NCI-H146 treated with DMSO at 0.1 percent for 48 hours (cell line): Measurements from ENCODE around the gene DBP.
"Not testable (repeated sequence)": the region's sequence is repeated elsewhere in the genome, so short reads cannot be mapped to it uniquely, and the experiment has no call there.

Source experiments
- DNase-seq: peaks from one replicate; lab custom pipeline; 2025; ENCODE audit not compliant: unreplicated experiment; lab: John Stamatoyannopoulos, UW

Gene DBP

GRCh38 chr19:48641850-48642249 lies 4.7 kb upstream of the DBP start:
- no peak for DNase-seq

GRCh38 chr19:48639483-48640375 lies 2.5 kb upstream of the DBP start:
- no peak for DNase-seq

- no peak for DNase-seq
Measured at GRCh38 chr19:48638831-48639381, 1.7 kb upstream of the DBP start.

GRCh38 chr19:48637948-48638830 lies 1.0 kb upstream of the DBP start:
- DNase-seq, result peak; percentile 77

- DNase-seq, result peak; percentile 96
Measured at GRCh38 chr19:48637449-48637947, 319 bp upstream of the DBP start.

GRCh38 chr19:48635966-48636858 lies 967 bp downstream of the DBP start:
- no peak for DNase-seq

GRCh38 chr19:48635263-48635965 lies 1.8 kb downstream of the DBP start:
- peak; percentile 27 for DNase-seq

GRCh38 chr19:48634424-48635262 lies 2.5 kb downstream of the DBP start:
- peak; percentile 91 for DNase-seq

- DNase-seq, result no peak
Measured at GRCh38 chr19:48634036-48634342, 3.2 kb downstream of the DBP start.

GRCh38 chr19:48633148-48634035 lies 3.8 kb downstream of the DBP start:
- DNase-seq, result no peak

GRCh38 chr19:48632692-48633147 lies 4.5 kb downstream of the DBP start:
- no peak for DNase-seq

GRCh38 chr19:48632286-48632685 lies 4.9 kb downstream of the DBP start:
- DNase-seq, result not testable (repeated sequence)

GRCh38 chr19:48631225-48631624 lies 6.0 kb downstream of the DBP start:
- no peak for DNase-seq

GRCh38 chr19:48630296-48631063 lies 6.7 kb downstream of the DBP start:
- DNase-seq, result no peak

GRCh38 chr19:48629599-48630295 lies 7.4 kb downstream of the DBP start:
- DNase-seq, result no peak

GRCh38 chr19:48629297-48629598 lies 7.9 kb downstream of the DBP start:
- DNase-seq, result no peak
